Hematopoietic multipotent progenitor cell treated with erythropoietin and hydrocortisone succinate and interleukin-3 and kit ligand, for 17 days (in vitro differentiated cells): ENCODE results near the gene OXNAD1.
A peak's percentile ranks its signal among the peaks of the same experiment; 100 is the strongest.

Experiments
- DNase-seq: peaks from one replicate; pipeline ENCODE4 v3.0.0-alpha.2; 2015; ENCODE audit warnings: low spot score

The OXNAD1 gene

GRCh38 chr3:16329036-16329825 lies 64.2 kb downstream of the OXNAD1 start:
- no peak for DNase-seq

DNA sequence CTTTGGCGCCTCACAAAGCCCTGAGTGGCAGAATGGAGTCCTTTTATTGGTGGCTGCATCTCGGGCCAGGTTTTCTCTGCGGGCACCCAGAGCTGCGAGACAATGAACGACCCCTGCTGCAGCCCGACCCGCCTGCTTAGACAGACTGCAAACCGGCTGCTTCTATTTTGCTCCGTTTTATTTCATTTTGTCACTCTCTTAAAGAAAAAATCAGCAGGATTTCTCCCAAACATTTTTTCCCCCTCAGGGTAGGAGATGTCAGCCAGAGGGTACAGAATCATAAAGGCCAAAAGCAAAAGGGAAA lies 64.8 kb downstream of the OXNAD1 start:
- no peak for DNase-seq

DNA sequence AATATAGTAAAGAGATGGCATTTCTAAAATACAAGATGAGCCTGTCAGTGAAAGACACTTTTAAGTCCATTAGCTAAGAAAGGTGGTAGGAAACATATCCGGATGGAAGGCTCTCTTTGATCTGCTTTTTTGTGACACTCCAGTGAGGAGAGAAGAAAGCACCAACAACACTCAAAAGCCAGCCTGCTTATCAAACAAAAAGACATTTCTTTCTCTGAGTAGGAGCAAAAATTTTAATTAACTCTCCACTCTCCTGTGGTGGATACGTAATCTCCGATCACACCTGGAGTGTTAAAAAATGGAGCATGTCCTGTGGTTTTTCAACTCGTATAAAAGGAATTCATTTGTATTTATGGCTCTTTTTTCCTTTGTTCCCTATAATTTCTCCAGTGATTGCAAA lies 65.3 kb downstream of the OXNAD1 start:
- DNase-seq = no peak

DNA sequence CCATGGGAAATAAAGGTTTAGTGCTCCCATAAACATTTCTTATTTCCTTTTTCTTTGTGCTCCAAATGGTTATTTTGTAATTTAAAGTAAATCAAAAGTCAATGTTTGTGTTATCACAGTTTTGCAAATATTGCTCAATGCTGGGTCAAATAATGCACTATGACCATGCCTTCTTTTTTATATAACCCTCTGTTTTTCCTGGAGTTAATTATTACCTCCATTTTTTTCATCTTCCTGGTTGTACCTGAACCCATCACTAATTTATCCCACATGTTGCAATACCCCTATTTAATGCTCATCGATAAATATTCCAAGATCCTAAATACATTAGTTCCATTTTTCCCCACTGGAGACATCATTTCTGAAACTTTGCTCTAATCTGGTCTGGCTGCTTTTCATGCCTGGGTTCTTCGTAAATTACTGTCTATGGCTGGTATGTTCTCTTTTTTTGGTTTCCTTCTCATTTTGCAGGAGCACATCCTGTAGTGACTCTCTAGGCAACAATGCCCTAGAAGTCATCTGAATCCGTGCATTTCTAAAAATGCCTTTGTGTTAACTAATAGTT lies 66.4 kb downstream of the OXNAD1 start:
- DNase-seq = no peak

- DNase-seq = no peak
Measured at GRCh38 chr3:16332904-16333426, 68.0 kb downstream of the OXNAD1 start.

DNA sequence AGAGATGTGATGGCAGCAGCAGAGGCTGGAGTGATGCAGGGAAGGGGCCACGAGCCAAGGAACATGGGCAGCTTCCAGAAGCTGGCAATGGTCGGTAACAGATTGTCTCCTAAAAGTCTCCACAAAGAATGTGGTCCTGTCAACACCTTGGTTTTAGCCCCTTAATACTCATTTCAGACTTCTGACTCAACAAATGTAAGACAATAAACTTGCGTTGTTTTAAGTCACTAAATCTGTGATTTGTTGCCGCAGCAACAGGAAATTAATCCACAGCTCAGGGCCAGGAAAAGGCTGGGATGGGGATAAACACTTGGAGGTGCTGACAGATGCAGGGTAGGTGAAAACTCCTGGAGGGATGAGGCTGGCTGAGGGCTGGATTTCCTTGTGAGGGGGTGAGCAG lies 69.9 kb downstream of the OXNAD1 start:
- no peak for DNase-seq

GRCh38 chr3:16335333-16335732 lies 70.3 kb downstream of the OXNAD1 start:
- no peak for DNase-seq

- no peak for DNase-seq
Measured at GRCh38 chr3:16335772-16336645, 71.0 kb downstream of the OXNAD1 start.

DNA sequence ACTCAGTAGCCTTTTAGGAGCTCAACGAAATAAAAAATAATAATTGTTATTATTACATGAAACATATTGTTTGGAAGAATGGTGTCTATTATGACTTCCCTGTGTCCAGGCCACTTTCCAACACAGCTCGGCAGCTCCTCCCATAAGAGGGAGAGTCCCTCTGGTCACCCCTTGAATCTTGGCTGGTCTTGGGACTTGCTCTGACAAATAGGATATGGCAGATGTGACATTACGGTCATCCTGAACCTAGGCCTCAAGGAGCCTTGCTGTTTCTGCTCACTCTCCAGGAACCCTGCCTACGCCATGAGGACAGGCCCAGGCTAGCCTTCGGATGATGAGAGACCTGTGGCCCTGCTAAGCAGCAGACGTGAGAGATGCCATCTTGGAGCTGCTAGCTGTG lies 71.8 kb downstream of the OXNAD1 start:
- DNase-seq = no peak

- DNase-seq = peak; percentile 74
Measured at GRCh38 chr3:16337856-16338540, 73.0 kb downstream of the OXNAD1 start.

GRCh38 chr3:16338999-16339398 lies 74.0 kb downstream of the OXNAD1 start:
- peak; percentile 39 for DNase-seq

- DNase-seq = no peak
Measured at GRCh38 chr3:16343101-16343500, 78.1 kb downstream of the OXNAD1 start.

DNA sequence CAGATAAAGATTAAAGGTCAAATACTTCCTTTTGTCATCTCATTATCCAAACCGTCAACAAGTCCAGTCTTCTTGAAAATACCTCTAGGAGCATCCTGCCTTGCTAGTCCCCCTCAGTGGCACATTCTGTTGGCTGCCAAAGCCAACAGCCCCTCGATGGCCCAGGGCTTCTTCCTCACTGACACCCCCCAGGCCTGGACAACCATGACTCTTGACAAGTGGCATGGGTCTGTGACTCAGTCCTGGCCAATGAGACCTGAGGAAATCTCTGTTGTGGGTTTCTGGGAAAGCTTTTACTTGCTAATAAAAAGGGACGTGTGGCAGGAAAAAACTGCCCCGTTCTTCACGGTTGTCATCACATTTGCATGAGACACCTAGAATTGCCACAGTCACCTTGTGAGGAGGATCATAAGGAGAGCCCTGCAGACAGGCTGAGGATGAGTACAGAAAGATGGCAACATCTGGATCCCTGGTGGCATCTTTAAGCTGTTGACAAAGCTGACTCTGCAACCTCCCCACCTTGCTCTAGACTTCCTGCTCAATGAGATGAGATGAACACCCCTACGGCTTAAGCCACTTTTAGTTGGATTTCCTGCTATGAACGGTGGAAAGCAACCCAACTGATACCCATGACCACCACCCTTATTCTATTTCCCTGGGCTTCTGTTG lies 81.5 kb downstream of the OXNAD1 start:
- DNase-seq = no peak

DNA sequence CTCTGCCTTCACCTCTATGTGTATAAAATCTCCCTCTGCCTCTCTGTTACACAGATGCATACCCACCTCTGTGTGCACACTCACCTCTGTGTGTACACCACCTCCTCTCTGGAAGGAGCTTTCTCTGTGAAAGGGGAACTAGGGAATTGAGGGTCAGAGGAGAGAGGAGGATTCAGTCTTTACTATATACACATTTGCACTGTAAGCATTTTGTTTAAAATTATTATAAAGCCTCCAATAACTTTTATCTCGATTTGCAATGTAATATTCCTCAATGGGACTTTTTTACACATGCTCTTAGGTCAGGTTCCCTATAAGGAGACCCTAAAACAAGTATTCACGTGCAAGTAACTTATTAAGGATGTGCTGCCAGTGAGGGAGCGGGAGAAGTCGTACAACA lies 82.5 kb downstream of the OXNAD1 start:
- no peak for DNase-seq

DNA sequence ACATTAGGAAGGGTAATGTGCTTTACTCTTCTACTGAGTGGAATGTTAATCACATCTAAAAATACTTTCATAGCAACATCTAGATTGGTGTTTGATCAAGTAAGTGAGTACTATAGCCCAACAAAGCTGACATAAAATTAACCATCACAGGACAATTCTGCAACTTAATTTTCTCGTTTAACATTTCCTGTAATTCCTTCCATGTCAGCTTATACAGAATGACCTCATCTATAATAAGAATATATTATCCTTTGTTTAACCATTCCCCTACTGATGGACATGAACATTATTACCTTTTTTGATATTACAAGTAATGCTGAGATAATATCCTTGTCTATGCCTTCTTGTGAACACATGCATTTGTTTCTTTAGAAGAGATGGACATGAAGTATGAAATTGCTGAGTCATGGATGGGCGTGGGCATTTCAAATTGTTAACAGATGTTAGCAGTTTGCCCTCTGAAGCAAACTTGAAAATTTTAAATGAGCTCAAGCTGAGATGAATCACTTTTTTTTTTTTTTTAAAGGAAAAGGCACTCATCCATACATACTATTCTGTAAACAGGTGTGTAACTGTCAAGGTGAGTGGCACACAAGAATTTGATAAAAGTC lies 85.1 kb downstream of the OXNAD1 start:
- no peak for DNase-seq

DNA sequence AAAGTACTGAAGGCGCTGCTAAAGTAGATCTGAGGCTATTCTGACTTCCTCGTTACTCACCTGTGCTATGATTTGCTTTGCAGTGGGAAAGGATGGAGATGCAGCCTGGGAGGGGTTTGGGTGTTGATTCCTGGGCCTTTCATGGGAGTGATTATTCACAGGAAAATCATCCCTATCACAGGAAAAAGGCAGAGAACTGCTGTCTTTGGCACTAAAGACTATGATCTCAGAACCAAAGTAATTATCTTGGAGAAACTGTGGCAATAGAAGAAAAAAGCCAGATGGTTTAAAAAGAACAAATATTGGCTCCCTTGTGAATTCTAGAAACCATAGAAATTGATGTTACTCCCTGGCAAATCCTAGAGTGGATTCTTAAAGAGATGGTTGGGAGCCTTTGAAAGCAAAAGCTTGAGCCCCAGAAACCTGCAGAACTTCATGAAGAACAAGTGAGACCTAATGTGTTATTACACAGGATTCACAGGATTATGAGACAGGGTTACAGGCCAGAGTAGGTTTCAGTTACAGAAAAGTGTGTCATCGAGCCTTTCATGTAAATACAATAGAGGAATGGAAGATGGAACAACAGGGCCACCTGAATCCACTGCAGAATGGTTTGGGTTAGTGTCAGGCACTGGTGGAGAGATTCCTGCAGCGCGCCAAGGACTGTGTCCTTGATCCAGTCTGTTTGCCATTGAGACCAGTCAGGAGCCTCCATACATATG lies 85.7 kb downstream of the OXNAD1 start:
- no peak for DNase-seq

DNA sequence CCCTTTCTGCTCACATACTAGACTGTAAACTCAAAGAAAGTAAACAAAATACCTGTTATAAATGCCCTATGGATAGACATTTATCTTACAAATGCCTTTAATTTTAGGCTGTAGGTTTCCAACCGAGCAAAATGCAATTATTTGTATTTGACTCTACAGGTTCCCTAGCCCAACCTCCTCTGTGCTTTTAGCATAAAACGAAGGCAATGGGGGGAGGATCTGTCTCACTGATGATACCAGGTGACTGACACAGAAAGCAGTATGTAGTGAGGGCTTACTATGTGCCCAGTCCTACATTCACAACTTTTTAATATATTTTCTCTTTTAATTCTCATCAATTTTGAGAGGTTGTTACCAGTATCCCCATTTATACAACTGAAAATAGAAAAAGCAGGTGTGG lies 87.4 kb downstream of the OXNAD1 start:
- DNase-seq = no peak

GRCh38 chr3:16354291-16354690 lies 89.3 kb downstream of the OXNAD1 start:
- DNase-seq = no peak
